Vagina (tissue), 2 donors: Measurements from ENCODE around the gene SLC28A3.

Source experiments
- POLR2A ChIP-seq, 2 donors: fragments of 450-650 bp; IDR thresholded peaks; one replicate each; pipeline ENCODE4 v1.6.1; 2017; ENCODE audit warnings: antibody characterized with exemption in 2 of 2, mild to moderate bottlenecking in 2 of 2, moderate library complexity in 2 of 2
- POLR2AphosphoS5 ChIP-seq, 2 donors: sonication (generic); formaldehyde crosslinking; IDR thresholded peaks; one replicate each; pipeline ENCODE4 v1.9.0; 2017; ENCODE audit warnings: antibody characterized with exemption in 2 of 2, mild to moderate bottlenecking in 2 of 2, low read depth in 1 of 2; ENCODE audit not compliant: insufficient read depth in 1 of 2
- TF ChIP-seq, protein P1 (sequence below), 3 experiments: fragments of 450-650 bp in 2 of 3; fragments of 200-600 bp in 1 of 3; sonication (generic) in 1 of 3; IDR thresholded peaks; one replicate each; pipeline ENCODE4 v1.5.1; 2017 to 2019; ENCODE audit warnings: antibody characterized with exemption in 3 of 3, mild to moderate bottlenecking in 2 of 3, moderate library complexity in 2 of 3

DNA sequence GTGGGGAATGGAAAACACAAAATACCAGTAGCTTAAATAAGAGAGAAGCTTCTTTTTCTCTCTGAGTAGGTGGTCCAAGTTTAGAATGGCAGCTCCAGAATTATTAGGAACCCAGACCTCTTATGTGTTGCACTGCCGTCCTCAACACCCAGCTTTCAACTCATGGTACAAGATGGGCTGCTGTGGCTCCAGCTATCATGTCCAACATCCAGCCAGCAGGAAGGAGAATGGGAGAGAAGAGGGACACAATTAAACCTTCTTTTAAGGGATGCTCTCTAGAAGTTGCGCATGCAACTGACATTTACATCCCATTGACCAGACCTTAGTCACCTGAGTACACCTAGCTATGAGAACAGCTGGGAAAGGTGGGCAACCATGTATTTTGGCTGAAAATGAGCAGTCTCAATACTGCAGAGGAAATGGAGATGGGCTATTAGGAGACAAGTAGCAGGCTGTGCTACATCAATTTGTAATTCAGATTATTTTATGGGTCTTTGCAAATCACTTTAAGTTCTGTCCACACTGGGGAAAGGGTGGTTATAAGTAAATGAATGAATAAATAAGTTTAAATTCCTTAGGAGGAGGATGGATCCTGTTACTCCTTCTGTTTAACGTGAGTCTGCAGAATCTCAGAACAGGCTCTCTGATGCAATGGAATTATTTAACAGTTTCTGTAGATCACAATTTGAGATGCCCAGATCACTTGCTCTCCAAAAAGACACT is 76.1 kb downstream of the SLC28A3 start:
- TF ChIP-seq POLR2A (IDR thresholded peaks at IDR 0.05) (no peak), POLR2AphosphoS5 (IDR thresholded peaks at IDR 0.05; ENCODE audit: insufficient read depth in 1 of 2, low read depth in 1 of 2) (no peak)
- TF ChIP-seq, protein P1, sequence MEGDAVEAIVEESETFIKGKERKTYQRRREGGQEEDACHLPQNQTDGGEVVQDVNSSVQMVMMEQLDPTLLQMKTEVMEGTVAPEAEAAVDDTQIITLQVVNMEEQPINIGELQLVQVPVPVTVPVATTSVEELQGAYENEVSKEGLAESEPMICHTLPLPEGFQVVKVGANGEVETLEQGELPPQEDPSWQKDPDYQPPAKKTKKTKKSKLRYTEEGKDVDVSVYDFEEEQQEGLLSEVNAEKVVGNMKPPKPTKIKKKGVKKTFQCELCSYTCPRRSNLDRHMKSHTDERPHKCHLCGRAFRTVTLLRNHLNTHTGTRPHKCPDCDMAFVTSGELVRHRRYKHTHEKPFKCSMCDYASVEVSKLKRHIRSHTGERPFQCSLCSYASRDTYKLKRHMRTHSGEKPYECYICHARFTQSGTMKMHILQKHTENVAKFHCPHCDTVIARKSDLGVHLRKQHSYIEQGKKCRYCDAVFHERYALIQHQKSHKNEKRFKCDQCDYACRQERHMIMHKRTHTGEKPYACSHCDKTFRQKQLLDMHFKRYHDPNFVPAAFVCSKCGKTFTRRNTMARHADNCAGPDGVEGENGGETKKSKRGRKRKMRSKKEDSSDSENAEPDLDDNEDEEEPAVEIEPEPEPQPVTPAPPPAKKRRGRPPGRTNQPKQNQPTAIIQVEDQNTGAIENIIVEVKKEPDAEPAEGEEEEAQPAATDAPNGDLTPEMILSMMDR (IDR thresholded peaks at IDR 0.05): no peak
